MM.1S (cell line): ENCODE results near the gene NUTF2.

Experiments used
- EZH2phosphoT487 ChIP-seq: fragments of 300-600 bp; sonication (generic); IDR thresholded peaks from 2 replicates; pipeline ENCODE4 v1.6.1; 2018; ENCODE audit warnings: antibody characterized with exemption, low read length
- TF ChIP-seq, protein P1 (sequence below): fragments of 300-600 bp; sonication (generic); IDR thresholded peaks from 2 replicates; pipeline ENCODE4 v1.5.1; 2016; ENCODE audit warnings: antibody characterized with exemption, low read length, mixed read lengths

GRCh38 chr16:67884684-67885083 is 38.0 kb downstream of the NUTF2 start, which contains the start of gene NRN1L:
- TF ChIP-seq, protein P1, sequence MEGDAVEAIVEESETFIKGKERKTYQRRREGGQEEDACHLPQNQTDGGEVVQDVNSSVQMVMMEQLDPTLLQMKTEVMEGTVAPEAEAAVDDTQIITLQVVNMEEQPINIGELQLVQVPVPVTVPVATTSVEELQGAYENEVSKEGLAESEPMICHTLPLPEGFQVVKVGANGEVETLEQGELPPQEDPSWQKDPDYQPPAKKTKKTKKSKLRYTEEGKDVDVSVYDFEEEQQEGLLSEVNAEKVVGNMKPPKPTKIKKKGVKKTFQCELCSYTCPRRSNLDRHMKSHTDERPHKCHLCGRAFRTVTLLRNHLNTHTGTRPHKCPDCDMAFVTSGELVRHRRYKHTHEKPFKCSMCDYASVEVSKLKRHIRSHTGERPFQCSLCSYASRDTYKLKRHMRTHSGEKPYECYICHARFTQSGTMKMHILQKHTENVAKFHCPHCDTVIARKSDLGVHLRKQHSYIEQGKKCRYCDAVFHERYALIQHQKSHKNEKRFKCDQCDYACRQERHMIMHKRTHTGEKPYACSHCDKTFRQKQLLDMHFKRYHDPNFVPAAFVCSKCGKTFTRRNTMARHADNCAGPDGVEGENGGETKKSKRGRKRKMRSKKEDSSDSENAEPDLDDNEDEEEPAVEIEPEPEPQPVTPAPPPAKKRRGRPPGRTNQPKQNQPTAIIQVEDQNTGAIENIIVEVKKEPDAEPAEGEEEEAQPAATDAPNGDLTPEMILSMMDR = no peak
- TF ChIP-seq EZH2phosphoT487 = no peak
